Measurements from ENCODE around the gene HPN. TPM values are rescaled to one million over a fixed set of nuclear protein-coding genes. Genes with fewer than 3 reads are reported as not detected.
"Not testable (repeated sequence)": the region's sequence is repeated elsewhere in the genome, so short reads cannot be mapped to it uniquely, and the experiment has no call there.

HPN gene
- 0.10 TPM for total RNA-seq

DNA sequence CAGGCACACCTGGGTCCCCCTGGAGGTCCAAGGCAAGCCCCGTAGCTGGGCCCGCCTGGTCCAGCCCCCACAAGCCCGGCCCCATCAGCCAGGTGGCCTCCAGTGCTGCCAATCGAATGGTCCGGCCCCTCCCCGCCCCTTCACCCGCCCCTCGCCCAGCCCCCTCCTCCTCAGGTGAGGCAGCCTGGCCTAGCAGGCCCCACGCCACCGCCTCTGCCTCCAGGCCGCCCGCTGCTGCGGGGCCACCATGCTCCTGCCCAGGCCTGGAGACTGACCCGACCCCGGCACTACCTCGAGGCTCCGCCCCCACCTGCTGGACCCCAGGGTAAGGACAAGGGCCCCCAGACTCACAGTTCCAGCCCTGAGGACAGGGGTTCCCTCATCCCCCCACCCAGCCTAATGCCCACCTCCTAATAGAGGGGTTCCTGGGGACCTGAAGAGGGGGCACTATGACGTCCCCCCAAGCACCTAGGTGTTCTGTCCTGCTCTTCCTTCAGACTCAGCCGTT lies at the start of gene HPN:
TSS of gene HPN (plus strand) at position 174 of the 508 bp plus-strand sequence. CDS start 786 bp downstream, outside the sequence.
- H3K4me3 ChIP-seq (ENCODE audit: low read length), result no peak within 1 kb of the TSS
- H3K27me3 ChIP-seq (ENCODE audit: insufficient read depth, low read length), result peaks cover 2% of the 10 kb centered on the region
- peaks cover 40% of the 10 kb centered on the region for H3K4me1 ChIP-seq (ENCODE audit: insufficient read depth, low read length)
- no peaks in the 10 kb centered on the region for H3K9me3 ChIP-seq (ENCODE audit: low read depth, low read length)

DNA sequence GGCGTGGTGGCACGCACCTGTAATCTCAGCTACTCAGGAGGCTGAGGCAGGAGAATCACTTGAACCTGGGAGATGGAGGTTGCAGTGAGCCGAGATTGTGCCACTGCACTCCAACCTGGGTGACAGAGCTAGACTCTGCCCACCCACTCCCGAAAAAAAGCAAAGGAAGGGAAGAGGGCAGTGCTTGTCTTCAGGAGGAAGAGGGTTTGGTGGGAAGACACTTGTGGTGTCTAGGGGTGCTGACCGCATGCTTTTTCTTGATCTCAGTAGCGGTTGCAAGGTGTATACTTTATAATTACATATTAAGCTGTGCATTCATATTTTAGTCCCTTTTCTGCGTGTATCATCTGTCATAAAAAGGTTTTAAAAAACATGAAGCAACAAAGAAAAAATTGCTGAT lies 48.9 kb upstream of the HPN start:
- not testable (repeated sequence) for H3K4me3 ChIP-seq (ENCODE audit: low read length); H3K9me3 ChIP-seq (ENCODE audit: low read depth, low read length); H3K27me3 ChIP-seq (ENCODE audit: insufficient read depth, low read length)
- peaks cover 60% of the 10 kb centered on the region for H3K4me1 ChIP-seq (ENCODE audit: insufficient read depth, low read length)

GRCh38 chr19:34994286-34994642 lies 47.3 kb upstream of the HPN start:
- Histone ChIP-seq H3K4me1 (ENCODE audit: insufficient read depth, low read length) (peaks cover 70% of the 10 kb centered on the region), H3K9me3 (ENCODE audit: low read depth, low read length) (no peaks in the 10 kb centered on the region), H3K4me3 (ENCODE audit: low read length) (no peak overlapping the region), H3K27me3 (ENCODE audit: insufficient read depth, low read length) (no peaks in the 10 kb centered on the region)

DNA sequence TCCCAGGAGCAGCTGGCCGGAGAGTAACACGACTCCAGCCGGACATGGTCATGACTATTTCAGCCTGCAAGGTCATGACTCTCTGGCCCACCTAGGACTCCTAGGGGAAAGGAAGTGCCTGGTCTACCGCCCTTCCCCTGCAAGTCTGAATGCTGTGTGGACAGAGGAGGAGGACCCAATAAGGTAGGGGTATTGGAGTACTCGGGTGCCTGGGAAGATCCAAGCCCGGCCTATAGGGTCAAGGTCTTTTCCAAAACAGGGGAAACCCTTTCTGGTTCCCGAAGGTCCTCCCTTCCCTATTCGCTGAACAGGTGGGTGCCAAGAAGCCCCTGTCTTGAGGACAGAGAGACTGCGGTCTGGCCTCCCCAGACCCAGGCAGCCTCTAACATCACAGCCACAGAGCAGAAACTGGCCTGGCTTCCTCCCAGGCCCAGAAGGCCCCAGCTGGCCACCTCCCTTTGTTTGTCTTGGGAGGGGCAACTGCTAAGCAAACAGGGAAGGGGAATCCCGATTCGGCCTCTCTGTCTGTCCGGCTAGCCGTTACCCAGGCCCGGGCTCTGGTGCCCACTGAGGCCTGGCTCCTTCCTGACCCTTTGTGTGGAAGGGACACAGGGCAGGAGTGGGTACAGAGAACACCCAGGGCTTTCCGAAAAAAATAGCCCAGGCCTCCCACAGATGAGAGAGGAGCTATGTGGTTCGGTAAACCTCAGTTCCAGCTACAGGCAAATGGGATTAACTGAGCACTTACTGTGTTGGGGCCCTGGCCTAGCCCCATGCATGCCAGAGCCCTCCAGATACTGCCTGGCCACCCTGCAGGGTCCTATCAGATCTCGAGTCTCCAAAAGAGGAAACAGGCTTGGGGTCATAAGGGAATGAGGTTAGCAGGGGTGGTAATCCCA lies 46.6 kb upstream of the HPN start:
- Histone ChIP-seq H3K4me1 (ENCODE audit: insufficient read depth, low read length) (peaks cover 76% of the 10 kb centered on the region), H3K27me3 (ENCODE audit: insufficient read depth, low read length) (no peaks in the 10 kb centered on the region), H3K4me3 (ENCODE audit: low read length) (no peak overlapping the region)

DNA sequence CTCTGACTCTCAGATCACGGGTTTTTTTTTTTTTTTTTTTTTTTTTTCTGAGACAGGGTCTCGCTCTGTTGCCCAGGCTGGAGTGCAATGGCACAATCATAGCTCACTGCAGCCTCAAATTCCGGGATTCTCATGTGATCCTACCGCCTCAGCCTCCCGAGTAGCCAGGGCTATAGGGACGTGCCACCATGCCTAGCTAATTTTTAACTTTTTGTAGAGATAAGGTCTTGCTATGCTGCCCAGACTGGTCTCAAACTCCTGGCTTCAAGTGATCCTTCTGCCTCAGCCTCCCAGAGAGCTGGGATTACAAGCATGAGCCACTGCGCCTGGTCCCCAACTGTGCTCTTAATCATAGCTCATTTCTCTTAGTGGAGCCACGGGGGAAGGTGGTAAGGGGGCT lies 46.0 kb upstream of the HPN start:
- H3K4me1 ChIP-seq (ENCODE audit: insufficient read depth, low read length), result peaks cover 71% of the 10 kb centered on the region
- H3K27me3 ChIP-seq (ENCODE audit: insufficient read depth, low read length), result no peaks in the 10 kb centered on the region
- H3K4me3 ChIP-seq (ENCODE audit: low read length), result no peak overlapping the region
- H3K9me3 ChIP-seq (ENCODE audit: low read depth, low read length), result no peaks in the 10 kb centered on the region

More for the DNA sequence above, 46.6 kb upstream of the HPN start:
- H3K9me3 ChIP-seq (ENCODE audit: low read depth, low read length), result no peaks in the 10 kb centered on the region

DNA sequence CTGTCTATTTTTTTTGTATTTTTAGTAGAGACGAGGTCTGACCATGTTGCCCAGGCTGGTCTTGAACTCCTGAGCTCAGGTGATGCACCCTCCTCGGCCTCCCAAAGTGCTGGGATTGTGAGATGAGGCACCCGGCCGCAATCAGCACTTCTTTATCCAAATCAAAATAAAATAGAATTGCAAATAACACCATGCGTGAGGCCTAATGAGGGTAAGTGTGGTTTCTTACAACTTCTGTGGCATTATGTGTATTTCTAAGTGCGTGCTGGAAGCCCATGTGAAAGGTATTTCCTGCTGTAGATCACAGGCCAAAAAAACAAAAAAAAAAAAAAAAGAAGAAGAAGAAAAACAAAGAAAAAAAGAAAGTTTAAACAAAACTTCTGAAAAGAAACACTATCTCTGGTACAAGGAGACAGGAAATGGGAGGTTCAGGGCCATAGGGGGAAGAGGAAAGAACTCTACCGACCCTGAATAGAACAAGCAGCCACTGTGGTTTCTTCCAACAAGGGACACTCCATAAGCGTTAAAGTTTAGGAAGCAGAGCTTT lies 44.4 kb upstream of the HPN start:
- H3K27me3 ChIP-seq (ENCODE audit: insufficient read depth, low read length), result no peaks in the 10 kb centered on the region
- H3K4me1 ChIP-seq (ENCODE audit: insufficient read depth, low read length), result peaks cover 80% of the 10 kb centered on the region
- no peak overlapping the region for H3K4me3 ChIP-seq (ENCODE audit: low read length)
- no peaks in the 10 kb centered on the region for H3K9me3 ChIP-seq (ENCODE audit: low read depth, low read length)

DNA sequence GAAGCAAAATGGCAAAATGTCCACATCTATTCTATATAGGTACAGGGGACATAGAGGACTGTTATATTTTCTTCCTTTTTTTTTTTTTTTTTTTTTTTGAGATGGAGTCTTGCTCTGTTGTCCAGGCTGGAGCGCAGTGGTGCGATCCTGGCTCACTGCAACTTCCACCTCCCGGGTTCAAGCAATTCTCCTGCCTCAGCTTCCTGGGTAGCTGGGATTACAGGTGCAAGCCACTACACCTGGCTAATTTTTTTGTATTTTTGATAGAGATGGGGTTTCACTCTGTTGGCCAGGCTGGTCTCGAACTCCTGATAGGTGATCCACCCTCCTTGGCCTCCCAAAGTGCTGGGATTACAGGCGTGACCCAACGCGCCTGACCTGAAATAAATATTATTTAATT lies 43.3 kb upstream of the HPN start:
- H3K4me1 ChIP-seq (ENCODE audit: insufficient read depth, low read length), result peaks cover 85% of the 10 kb centered on the region
- H3K9me3 ChIP-seq (ENCODE audit: low read depth, low read length); H3K27me3 ChIP-seq (ENCODE audit: insufficient read depth, low read length); H3K4me3 ChIP-seq (ENCODE audit: low read length): not testable (repeated sequence)

DNA sequence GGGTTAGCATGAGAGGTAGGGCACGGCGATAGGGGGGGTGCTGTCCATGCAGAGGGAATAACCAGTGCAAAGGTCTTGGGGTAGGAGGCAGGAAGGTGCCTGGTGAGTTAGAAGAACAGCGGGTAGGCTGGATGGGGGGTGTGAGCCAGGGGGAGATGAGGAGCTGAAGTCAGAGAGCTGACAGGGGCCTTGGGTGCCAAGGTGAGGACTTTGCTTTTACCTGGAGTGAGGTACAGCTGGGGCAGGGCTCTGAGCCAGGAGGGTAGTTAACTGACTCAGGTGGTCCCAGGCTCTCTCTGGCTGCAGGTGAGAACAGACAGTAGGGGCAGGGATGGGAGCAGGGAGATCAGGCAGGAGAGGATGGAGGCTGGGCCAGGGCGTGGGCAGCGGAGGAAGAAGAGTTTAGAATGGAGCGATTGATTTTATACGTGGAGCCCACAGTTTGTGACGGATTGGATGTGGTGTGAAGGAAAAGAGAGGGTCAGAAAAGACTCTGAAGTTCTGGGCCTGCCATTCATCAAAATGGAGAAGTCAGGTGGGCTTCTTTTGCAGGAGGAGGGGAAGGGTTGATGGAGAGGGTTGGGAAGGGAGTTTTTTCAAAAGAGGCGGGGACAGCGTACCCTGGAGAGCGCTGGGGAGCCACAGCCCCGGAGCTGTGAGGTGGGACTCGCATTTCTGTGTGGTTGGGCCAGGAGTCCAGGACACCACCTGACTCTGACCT lies 42.6 kb upstream of the HPN start:
- peak overlapping the region; percentile 48 for H3K4me3 ChIP-seq (ENCODE audit: low read length)
- no peaks in the 10 kb centered on the region for H3K27me3 ChIP-seq (ENCODE audit: insufficient read depth, low read length)
- H3K9me3 ChIP-seq (ENCODE audit: low read depth, low read length), result no peaks in the 10 kb centered on the region
- peaks cover 89% of the 10 kb centered on the region for H3K4me1 ChIP-seq (ENCODE audit: insufficient read depth, low read length)

DNA sequence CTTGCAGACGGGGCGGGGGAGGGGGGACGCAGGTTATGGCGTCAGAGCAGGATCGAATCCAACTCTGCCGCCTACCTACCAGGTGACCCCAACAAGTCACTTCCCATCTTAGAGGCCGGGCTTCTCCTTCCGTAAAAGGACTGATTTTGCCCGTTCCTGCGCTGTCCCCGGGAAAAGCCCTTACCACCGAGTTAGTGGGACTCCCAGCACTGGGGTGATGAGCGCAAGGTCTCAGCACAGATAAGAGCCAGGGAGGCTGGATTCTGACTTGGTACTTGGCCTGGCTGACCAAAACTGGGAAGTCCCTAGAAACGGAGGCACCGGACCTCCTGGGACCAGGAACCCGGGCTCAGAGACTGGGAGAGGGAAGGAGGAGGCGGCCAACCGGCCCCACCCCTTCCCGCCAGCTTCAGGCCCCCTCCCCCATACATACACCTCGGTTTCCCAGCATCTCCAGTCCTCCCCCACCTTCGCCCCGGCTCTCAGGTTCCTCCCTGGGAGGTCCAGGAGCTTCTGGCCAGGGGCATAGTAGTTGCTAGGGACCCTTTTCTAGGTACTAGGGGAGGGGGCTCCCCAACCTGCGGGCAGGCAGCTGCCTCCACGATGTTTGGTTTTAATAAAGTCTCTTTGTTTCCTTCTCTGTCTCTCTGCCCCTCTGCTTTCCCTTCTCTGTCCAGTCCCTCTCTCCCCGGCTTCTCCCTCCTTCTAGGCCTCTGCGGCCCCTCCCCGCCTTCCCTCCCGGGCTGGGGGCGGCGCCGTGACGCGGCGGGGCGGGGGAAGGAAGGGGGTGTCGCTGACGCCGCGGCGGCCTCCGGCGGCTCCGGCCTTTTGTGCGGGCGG lies 41.8 kb upstream of the HPN start, which contains the start of gene GRAMD1A:
TSS of gene GRAMD1A (plus strand) at position 826 of the 840 bp plus-strand sequence. CDS start 156 bp downstream, outside the sequence.
- peak within 1 kb of the TSS; percentile 49 for H3K4me3 ChIP-seq (ENCODE audit: low read length)
- no peaks in the 10 kb centered on the region for H3K9me3 ChIP-seq (ENCODE audit: low read depth, low read length)
- H3K27me3 ChIP-seq (ENCODE audit: insufficient read depth, low read length), result no peaks in the 10 kb centered on the region
- peaks cover 91% of the 10 kb centered on the region for H3K4me1 ChIP-seq (ENCODE audit: insufficient read depth, low read length)

DNA sequence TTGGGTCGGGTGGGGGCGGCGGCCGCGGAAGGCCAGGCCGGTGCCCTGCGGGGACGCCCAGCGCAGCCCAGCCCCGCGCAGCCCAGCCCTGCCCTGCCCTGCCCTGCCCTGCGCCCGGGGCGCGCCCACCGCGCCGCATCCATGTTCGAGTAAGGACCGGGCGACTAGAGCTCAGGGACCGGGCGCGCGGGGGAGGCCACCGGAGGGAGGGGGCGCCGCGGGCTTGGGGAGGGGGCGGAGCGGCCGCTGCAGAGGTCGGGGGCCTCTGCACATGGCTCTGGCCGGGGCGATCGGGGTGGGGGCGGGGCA lies 41.2 kb upstream of the HPN start:
- Histone ChIP-seq H3K4me3 (ENCODE audit: low read length) (peak overlapping the region; percentile 49), H3K4me1 (ENCODE audit: insufficient read depth, low read length) (peaks cover 87% of the 10 kb centered on the region), H3K27me3 (ENCODE audit: insufficient read depth, low read length) (no peaks in the 10 kb centered on the region)

GRCh38 chr19:35000647-35001501 lies 40.6 kb upstream of the HPN start:
- H3K27me3 ChIP-seq (ENCODE audit: insufficient read depth, low read length), result no peaks in the 10 kb centered on the region
- peak overlapping the region; percentile 49 for H3K4me3 ChIP-seq (ENCODE audit: low read length)
- H3K9me3 ChIP-seq (ENCODE audit: low read depth, low read length), result no peaks in the 10 kb centered on the region
- H3K4me1 ChIP-seq (ENCODE audit: insufficient read depth, low read length), result peaks cover 82% of the 10 kb centered on the region

More for the DNA sequence above, 41.2 kb upstream of the HPN start:
- H3K9me3 ChIP-seq (ENCODE audit: low read depth, low read length), result no peaks in the 10 kb centered on the region

GRCh38 chr19:35002037-35002535 lies 39.4 kb upstream of the HPN start:
- Histone ChIP-seq H3K4me1 (ENCODE audit: insufficient read depth, low read length) (peaks cover 69% of the 10 kb centered on the region), H3K27me3 (ENCODE audit: insufficient read depth, low read length) (no peaks in the 10 kb centered on the region), H3K4me3 (ENCODE audit: low read length) (peak overlapping the region; percentile 49), H3K9me3 (ENCODE audit: low read depth, low read length) (no peaks in the 10 kb centered on the region)

- no peaks in the 10 kb centered on the region for H3K9me3 ChIP-seq (ENCODE audit: low read depth, low read length)
- peaks cover 47% of the 10 kb centered on the region for H3K4me1 ChIP-seq (ENCODE audit: insufficient read depth, low read length)
- no peaks in the 10 kb centered on the region for H3K27me3 ChIP-seq (ENCODE audit: insufficient read depth, low read length)
- no peak overlapping the region for H3K4me3 ChIP-seq (ENCODE audit: low read length)
Measured at GRCh38 chr19:35004517-35005255, 36.8 kb upstream of the HPN start.
